SH-SY5Y (cell line): ENCODE data around the gene PLCB4.

Experiments
- GATA2 ChIP-seq: IDR thresholded peaks from 2 replicates; pipeline ENCODE4 v1.6.1; 2011; ENCODE audit warnings: mild to moderate bottlenecking, low read depth, low read length
- GATA3 ChIP-seq: IDR thresholded peaks from 2 replicates; pipeline ENCODE4 v1.6.1; 2011; ENCODE audit warnings: low read depth, mild to moderate bottlenecking, low read length, moderate library complexity

GRCh38 chr20:9499126-9499899, 430.4 kb downstream of the PLCB4 start:
- TF ChIP-seq GATA2 (no peak), GATA3 (no peak)
